ENCODE results near the gene BOD1.

The BOD1 gene

DNA sequence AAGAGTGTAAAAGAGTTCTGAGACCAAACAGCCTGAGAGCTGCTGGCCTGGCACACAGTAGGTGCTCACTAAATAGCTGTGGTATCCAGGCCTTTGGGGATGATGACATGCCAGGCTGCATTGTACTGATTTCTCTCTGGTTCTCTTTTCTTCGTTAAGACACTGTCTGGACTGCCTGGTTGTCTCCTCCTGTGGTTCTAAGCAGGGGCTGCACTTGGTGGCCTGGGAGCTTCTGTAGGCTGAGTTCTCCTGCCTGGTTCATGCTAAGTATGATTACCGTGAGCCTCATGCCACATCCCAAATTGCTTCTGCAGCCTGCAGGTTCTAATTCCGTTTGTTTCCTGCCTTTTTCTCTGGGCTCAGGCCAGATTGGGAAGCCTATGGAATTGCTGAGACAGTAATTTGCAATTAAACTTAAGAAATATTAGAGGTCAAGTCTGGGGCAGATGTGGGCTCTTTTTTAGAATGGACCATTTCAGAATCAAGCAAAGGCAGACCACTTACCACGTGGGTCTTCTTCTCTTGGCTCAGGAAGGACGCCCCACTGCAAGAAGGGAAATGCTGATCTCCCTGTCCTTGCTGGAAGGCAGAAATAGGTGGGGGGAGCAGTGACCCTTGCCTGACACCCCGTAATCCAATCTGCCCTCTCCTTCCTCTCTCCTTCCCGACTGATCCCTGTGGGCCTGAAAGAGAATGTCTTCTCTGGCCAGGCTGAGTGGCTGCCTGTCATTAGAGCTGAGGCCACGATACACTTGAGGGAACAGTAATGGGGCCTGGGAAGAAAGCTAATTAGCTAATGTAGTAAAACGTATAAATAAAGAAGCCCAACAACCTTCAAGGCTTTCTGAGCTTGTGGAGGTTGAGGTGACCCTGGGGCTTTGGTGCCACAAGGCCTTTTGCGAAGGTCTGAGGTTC lies 21.9 kb upstream of the BOD1 start:
- no peak for DNase-seq

DNA sequence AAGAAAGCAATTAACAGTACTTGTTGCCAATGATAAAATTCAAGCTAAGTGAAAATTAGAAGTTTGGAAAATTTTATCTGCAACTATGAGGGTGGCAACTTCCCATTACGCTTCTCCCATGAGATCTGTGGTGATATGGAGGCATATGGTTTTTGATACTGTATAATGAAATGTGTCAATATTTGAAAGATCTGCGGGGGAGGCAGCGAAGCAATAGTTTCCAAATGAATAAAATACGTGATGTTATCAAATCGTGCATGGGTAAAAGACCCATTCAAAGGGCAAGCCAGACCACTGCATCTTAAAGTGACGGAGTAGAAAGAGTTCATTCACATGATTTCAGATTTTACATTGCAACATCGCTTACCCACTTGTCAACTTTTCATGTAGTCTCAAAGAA lies 20.9 kb upstream of the BOD1 start:
- DNase-seq, result no peak

DNA sequence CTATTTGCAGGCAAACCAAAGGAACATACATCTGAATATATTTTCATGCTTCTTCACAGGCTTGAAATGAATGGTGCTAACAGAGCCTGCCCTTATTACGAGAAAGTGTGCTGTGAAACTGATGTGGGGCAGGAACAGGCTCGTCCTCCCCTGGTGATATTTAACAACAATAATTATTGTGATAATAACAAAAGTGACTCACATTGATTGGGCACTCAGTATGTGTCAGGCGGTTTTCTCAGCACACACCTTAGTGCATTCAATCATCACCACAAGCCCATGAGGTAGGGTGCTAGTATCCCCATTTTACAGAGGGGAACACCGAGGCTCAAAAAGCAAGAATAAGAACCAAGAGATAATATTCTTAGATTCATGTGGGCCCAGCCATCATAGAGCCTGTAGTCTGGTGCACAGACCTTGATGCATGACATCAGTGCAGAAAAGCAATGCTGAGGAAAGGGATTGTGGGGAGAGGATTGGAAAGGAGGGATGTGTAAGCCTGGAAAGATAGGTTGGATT lies 18.1 kb upstream of the BOD1 start:
- no peak for DNase-seq

DNA sequence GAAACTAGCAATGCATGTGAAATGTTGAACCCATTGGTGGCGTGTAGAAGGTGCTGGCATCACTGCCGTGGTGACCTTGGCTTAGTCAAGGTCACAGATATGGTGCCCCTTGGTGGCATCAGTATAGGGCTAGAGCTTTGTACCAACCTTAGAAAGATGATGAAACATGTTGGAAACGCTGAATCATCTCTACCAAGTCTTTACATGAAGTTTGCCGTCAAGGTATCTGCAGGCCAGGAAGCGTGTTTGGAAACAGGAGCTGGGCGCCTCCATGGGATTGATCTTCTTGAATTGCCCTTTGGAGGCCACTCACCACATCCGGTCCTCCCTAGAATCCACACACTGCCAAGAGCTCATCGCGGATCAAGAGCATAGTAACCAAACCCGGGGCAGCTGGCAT lies 16.9 kb upstream of the BOD1 start:
- DNase-seq, result no peak

DNA sequence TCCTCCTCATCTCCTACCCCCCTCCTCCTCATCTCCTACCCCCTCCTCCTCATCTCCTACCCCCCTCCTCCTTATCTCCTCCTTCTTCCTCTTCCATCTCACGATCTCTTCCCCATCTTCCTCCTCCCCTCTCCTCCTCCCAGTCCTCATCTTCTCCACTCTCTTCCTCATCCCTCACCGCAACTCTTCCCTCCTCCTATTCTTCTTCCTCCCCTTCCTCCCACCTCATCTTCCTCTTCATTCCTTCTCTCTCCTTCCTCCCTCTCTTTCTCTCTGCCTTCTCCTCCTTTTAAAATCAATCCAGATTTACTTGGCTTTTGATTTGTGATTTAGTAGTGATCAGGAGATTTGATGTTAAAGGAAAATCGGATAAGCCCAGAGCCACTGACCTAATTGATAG lies 15.0 kb upstream of the BOD1 start:
- no peak for DNase-seq

DNA sequence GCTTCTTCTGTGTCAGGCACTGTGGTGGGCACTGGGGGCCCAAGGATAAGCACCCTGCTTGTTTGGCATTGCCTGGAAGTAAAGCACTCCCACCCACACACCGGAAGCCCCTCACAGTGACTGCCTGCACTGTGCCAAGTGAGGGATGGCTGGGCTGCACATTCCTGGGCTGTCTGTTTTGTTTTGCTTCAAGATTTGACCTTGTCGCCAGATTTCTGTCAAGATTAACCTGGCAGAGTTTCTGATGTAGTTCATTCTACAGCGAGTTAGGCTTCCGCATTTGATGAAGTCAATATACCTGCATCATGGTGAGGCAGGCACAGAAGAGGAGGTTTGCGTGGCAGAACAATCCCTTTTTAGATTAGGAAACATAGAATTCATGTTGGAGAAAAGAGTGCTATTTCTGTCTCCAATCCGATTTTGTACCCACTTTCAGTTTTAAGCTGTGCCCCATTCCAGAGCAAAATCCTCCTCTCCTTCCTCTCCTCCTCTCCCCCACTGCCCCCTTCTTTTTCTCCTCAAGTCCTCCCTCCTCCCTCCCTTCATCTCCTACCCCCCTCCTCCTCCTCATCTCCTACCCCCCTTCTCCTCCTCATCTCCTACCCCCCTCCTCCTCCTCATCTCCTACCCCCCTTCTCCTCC lies 14.4 kb upstream of the BOD1 start:
- DNase-seq, result no peak

DNA sequence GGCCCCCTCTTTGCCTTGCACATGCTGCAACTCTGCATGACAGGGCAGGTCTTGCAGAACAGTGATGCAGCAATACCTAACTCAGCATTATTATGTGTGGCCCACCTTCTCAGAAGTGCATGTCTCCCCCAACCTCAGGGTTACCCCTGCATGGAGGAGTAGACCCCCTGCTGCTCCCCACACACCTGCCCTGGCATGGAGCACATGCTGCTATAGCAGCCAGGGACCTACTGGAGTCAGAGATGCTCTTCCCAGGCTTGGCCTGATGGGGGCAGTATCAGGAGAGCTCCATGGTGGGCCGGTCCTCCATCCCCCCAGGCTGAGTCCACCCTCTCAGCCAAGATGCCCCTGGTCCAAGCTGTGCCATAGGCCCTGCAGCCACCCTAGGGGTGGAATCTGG lies 13.2 kb upstream of the BOD1 start:
- DNase-seq, result peak; percentile 79

DNA sequence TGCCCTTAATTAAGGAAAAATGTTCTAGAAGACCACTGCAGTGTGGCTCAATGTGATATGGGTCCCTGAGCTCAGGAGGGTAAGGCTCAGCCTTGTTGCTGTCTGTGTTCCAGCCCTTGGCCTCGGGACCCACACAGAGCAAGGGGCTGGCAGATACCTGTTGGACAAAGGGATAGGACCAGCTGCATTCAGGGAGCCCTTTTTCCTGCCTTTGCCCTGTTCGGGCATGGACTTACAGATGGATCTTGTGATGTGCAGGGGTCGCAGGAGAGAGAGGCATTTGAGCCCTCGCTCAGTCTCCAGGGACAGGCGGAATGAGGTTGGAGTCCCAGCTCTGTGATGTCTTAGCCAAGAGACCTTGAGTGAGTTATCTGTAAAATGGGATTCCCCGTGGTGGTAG lies 12.1 kb upstream of the BOD1 start:
- DNase-seq, result no peak

DNA sequence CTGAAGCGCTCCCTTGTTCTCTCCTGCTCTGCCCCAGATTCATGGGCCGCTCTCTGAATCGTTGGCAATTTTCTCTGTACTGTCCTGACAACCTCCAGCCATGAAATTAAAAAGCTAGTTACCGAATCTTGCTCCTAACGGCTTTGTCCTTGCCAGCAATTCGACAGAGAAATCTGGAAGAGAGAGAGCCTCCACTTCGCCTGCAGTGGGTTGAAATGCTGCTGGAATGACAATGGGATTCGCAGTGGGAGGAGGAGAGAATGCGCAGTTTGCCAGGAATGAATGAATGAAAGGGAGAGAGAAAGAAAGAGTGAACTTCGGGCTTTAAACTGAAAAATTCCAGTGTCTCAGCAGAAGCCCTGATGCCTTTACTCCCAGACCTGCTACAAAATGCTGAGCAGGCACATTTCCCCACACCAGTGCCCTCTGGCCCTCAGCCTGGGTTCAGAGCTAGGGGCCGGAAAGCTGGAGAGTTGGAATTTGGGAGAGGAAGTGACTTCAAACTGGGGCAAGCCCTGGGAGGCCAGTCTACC lies 11.5 kb upstream of the BOD1 start:
- no peak for DNase-seq

DNA sequence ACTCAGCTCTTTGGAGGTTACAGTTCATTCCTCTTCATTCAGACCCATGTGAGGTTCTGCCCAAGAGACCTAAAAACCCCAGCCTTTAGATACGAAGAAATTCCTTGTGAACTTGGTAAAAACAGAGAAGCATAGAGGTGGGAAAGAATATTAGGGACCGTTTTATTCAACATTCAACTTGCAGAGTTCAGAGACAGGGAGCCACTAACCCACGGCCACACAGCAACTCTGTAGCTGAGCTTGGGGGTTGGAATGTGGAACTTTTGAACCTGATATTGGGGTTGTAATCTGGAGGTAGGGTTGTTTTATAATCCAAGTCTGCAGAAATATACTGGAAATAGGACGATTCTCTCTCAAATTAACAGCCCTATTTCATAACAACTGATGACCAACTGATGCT lies 10.8 kb upstream of the BOD1 start:
- DNase-seq, result no peak

DNA sequence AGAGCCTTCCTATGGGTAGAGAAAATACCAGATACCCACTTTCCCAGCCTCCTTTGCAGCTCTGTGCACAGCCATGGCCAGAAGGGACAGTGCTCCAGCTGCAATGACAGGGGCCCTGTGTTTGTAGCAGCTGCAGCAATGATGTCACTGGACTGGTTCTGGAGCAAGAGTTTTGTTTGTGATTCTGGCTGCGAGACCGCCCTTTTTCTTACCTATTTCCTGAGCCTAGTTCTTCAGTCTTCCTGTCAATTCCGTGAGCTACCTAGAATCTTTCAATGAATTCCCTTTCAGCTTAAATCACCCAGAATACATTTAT lies 10.0 kb upstream of the BOD1 start:
- DNase-seq, result no peak

DNA sequence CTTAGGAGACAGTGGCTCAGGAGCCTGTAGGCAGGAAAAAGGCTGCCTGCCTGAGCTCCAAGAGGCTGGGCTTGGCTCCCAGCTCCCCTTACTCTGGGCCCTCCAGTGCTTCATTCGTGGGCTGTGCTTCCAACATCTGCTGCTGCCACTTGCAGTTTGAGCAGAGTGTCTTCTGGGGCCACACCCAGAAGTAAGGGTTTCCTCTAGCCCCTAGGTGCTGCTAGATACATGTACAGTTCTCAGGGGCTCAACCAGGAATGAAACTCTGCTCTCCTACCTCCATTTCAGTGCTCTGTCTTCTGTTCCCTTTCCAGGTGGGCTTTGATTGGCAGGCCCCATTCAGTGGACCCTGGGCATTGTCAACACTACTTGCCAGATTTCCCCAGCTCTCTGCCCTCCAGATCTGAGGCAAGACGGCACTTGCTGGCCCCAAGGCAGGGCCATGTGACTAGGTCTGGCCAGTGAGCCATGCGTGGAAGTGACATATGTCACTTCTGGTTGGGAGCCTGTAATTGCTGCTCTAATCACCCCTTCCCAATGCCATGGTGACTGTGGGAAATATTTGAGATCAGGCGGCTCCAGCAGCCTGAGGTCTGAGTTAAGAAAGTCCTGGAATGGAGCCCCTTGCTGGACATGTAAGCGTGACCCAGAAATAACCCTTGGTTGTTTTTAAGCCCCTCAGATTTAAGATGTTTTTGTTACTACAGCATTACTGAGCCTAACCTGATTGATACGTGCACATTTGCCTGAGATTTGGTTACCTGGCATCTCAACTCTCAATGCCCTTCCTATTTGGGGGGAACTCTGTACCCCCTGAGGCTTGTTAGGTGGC lies 9.4 kb upstream of the BOD1 start:
- DNase-seq, result no peak

DNA sequence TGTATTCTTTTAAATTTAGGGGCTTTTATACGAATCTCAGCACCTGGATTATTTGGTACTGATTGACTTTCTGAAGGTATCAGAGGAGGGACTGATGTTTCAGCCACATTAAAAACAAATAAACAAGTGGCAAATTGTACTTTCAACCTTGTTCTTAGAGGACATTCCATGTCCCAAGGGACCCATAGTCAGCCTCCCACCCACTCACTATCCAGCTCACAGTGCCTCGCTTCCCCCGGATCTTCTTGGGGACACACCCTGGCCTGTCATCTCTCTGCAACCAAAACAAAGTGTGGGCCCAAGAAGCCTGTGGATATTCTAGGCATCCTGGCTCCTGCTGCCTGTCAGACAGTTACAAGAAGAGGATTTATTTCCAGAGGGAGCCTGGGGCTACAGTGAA lies 8.8 kb upstream of the BOD1 start:
- no peak for DNase-seq

DNA sequence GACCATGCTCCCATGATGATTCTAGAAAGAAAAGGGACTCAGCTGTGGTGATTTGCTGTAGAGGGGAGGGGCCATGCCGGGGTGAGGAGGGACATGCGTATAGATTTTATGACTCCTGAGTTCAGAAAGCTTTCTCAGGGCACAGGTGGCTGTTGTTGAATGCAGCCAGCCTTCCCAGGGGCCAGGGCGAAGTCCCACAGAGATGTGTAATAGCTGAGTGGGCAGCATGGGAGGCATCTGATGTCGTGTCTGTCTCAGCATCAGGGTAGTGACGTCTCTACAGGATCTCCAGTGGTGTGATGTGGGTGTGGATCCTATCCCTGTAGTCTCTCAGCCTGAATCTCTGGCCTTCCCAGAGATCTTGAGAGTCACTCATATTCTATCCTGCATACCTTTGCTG lies 7.8 kb upstream of the BOD1 start:
- DNase-seq, result no peak

DNA sequence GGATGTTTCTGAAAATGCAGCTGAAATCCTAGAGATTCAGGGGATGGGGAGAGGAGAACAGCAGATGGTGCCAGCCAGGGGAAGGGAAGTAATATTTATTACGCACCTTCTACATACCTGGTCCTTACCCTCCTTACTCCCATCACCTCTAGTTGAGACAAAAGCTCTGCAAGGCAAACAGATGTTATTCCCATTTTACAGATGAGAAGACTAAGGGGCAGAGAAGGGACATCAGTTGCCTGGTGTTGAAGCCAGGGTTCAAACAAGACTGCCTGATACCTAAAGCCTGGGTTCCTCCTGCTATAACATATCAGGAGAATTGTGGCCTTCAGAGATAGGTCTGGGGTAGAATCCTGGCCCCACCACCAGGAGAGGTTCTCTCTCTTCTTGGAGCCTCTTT lies 7.3 kb upstream of the BOD1 start:
- DNase-seq, result no peak

DNA sequence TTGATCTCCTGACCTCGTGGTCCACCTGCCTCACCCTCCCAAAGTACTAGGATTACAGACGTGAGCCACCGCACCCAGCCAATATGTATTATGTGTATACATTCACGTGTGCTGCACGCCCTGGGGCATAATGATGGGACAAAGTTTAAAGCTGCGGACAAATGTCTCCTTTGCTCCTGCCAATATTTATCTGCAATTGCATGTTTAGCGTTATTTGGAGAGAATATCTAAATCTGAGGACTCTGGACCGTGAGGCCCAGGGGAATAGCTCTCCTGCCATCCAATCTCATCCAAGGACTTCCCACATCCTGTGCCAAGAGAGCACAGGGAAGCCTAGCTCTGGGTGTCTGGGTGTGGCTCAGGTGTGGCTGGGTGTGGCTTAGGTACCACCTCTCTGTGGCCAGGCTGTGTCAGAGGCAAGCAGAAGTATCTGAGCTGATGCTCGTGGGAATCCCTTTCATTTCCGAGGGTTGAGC lies 6.9 kb upstream of the BOD1 start:
- DNase-seq, result no peak

DNA sequence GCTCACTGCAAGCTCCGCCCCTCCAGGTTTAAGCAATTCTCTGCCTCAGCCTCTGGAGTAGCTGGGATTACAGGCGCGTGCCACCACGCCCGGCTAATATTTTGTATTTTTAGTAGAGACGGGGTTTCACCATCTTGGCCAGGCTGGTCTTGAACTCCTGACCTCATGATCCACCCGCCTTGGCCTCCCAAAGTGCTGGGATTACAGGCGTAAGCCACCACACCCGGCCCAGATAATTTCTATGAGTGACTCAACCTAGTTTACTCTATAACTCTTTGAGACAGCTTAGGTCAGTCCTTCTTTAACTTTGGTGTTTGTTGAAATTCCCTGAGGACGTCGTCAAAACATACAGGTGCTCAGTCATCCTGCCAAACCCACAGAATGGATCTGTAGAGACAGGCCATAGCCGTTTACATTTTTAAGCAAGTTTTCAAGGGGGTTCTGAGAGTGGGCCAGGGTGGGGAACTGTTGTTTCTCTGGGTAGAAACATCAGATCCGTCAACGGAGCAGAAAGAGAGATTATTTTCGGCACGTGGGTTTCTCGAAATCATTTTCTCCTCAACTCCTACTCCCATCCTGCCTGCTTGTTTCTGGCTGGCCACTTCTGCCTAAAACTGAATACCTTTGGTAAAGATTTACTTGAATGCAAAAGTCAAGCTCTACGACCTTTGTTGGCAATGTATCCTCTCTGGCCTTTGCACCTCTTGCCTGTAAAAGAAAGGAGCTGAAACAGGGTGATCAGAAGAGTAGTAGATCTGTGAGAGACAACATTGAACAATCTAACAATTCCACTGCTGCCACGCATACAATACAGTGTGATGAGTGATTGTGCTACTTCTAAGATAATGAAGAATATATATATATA lies 6.0 kb upstream of the BOD1 start:
- no peak for DNase-seq

DNA sequence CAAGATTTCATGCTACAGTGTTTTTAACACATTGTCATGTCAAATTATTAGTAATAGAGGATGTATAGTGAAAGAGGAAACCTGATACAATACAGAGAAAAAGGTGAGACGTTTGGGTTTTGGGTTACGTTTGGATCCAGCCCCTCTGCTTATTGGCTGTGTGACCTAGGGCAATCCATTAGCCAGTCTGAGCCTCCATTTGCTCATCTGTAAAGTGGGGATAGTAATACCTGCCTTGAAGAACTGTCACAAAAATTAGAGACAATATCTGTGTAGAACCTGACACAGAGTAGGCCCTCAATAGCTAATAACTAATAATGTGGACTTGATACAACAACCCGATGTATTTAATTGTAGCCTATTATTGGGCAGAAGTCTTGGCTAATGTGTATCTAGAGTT lies 4.3 kb upstream of the BOD1 start:
- DNase-seq, result no peak

DNA sequence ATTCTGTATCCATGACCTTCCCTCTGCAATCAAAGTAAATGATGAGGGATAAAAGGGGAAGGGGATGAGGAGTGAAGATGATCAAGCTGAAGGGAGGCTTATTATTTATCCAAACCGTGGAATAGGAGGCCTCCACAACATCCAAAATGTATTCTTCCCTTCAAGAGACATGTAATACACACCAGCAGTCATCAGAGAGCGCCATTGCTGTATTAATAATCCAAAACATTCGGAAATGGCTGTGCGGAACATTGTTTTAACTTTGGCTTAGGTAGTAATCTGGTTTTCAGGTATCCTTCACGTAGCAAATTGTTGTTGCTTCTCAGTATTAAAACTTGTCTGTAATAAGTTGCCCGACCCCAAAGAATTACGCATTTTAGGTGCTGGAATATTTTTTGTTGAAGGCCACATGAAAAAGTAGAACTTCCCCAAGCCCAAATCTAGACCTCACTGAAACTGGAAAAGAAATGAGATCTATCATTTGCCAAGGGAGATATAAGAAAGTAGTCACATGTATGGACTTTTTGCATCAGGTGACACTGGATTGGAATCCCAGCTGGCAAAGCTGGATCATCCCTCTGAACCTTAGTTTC lies 2.6 kb upstream of the BOD1 start:
- peak; percentile 54 for DNase-seq

DNA sequence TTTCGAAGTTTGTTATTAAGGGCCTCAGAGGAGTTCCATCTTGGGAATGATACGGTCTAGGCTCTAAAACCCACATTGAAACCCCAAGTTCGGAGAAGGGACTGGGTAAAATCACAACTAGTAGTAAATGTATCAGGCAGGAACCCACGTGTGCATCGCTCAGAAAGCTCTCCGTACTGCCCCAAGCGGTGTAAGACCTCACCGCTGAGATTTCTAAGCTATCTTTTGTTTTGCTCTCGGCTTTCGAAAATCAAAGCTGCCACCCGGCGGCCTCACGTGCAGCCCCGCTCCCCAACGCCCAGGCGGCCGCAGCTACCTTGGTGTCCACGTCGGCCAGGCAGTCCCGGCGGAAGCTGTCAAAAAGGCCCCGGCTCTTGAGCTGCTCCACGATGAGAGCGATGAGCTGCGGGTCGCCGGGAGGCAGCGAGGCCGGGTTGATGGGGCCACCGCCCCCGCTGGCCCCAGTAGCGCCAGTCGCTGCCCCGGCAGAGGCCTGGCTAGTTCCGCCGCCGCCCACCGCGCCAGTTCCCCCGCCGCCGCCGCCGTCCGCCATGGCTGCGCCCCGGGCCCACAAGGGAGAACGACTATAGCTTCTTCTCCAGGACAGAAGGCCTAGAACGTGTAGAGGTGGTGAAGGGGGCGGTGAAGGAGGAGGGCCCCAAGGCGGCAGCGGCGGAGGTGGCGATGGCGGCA lies 420 bp downstream of the BOD1 start:
- peak; percentile 35 for DNase-seq

DNA sequence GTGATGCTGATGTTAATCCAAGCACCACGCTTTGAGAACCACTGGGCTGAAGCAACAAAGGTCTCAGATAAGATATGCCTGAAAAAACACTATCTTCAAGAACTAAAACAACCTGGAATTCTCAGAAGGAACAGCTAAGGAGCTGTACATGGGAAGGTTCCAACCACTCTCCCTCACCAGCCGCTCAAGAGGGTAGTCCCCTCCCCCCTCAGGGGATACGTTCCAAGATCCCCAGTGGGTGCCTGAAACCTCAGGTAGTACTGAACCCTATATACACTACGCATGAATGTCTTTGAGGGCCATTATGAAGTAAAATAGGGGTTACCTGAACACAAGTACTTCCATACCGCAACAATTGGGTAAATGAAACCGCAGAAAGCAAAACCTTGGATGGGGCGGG lies 1.9 kb downstream of the BOD1 start:
- DNase-seq, result no peak
